Neural cell (in vitro differentiated cells): ENCODE results near the gene MVK.

ENCODE experiments used
- EP300 ChIP-seq: fragments of 450-650 bp; conservative IDR thresholded peaks from 2 replicates; pipeline ENCODE4 v1.6.1; 2014; ENCODE audit warnings: antibody characterized with exemption, mild to moderate bottlenecking, moderate library complexity; ENCODE audit not compliant: poor library complexity, severe bottlenecking
- EZH2 ChIP-seq: fragments of 200-600, 300-800 bp; shearing (Covaris generic), sonication (generic); IDR thresholded peaks from 2 replicates; pipeline ENCODE4 v1.6.1; 2014; ENCODE audit warnings: antibody characterized with exemption, low read length, borderline replicate concordance, mild to moderate bottlenecking; ENCODE audit not compliant: insufficient read depth, poor library complexity, severe bottlenecking
- MXI1 ChIP-seq: fragments of 450-650 bp; conservative IDR thresholded peaks from 2 replicates; pipeline ENCODE4 v1.6.1; 2014; ENCODE audit warnings: antibody characterized with exemption, mild to moderate bottlenecking; ENCODE audit not compliant: poor library complexity, severe bottlenecking
- POLR2AphosphoS5 ChIP-seq: IDR thresholded peaks from 2 replicates; pipeline ENCODE4 v1.6.1; 2012
- SMC3 ChIP-seq: fragments of 450-650 bp; conservative IDR thresholded peaks from 2 replicates; pipeline ENCODE4 v1.6.1; 2014; ENCODE audit warnings: antibody characterized with exemption, mild to moderate bottlenecking, moderate library complexity; ENCODE audit not compliant: poor library complexity
- TAF1 ChIP-seq: IDR thresholded peaks from 2 replicates; pipeline ENCODE4 v1.6.1; 2012; ENCODE audit warnings: low read depth
- TF ChIP-seq, protein P1 (sequence below): fragments of 450-650 bp; IDR thresholded peaks from 2 replicates; pipeline ENCODE4 v1.5.1; 2014; ENCODE audit warnings: antibody characterized with exemption, mild to moderate bottlenecking, moderate library complexity; ENCODE audit not compliant: poor library complexity, severe bottlenecking
- TF ChIP-seq, protein P2 (sequence below): IDR thresholded peaks from 2 replicates; pipeline ENCODE4 v1.6.1; 2012; ENCODE audit warnings: borderline replicate concordance

DNA sequence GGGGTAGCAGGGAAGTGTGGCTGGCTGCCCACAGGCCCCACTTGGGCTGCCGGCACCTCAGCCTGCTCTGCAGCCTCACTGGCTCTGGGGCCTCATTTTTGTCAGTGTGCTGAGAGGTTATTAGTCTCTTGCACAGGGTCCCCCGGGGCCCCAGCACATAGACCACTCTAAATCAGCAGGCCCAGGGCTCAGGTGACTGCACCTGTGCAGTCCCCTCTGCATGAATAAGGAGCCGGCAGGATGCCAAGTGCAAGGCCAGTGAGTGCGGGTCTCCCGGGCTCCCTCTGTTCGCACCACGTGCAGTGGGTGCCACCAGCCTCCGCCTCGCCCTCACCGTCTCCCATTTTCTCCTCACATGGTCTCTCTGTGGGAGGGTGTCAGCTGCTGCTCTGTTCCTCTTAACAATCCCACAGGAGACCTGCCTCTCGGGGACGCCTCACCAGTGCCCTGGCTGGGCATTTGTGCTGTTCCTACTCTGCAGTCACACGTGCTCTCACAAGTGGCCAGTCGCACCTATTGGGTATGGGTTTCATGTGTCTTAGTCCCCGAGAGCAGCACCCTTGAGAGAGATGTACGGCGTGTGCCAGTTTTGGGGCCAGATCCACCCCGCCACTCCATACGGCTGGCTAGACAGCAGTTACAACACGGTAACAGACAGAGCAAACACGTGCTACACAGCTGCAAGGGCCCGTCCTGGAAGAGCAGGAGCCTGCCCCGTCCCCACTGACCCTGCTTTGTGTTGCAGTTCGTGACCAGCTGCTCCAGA, 40.7 kb upstream of the MVK start:
- TF ChIP-seq, protein P1, sequence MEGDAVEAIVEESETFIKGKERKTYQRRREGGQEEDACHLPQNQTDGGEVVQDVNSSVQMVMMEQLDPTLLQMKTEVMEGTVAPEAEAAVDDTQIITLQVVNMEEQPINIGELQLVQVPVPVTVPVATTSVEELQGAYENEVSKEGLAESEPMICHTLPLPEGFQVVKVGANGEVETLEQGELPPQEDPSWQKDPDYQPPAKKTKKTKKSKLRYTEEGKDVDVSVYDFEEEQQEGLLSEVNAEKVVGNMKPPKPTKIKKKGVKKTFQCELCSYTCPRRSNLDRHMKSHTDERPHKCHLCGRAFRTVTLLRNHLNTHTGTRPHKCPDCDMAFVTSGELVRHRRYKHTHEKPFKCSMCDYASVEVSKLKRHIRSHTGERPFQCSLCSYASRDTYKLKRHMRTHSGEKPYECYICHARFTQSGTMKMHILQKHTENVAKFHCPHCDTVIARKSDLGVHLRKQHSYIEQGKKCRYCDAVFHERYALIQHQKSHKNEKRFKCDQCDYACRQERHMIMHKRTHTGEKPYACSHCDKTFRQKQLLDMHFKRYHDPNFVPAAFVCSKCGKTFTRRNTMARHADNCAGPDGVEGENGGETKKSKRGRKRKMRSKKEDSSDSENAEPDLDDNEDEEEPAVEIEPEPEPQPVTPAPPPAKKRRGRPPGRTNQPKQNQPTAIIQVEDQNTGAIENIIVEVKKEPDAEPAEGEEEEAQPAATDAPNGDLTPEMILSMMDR: no peak
- TF ChIP-seq, protein P2, sequence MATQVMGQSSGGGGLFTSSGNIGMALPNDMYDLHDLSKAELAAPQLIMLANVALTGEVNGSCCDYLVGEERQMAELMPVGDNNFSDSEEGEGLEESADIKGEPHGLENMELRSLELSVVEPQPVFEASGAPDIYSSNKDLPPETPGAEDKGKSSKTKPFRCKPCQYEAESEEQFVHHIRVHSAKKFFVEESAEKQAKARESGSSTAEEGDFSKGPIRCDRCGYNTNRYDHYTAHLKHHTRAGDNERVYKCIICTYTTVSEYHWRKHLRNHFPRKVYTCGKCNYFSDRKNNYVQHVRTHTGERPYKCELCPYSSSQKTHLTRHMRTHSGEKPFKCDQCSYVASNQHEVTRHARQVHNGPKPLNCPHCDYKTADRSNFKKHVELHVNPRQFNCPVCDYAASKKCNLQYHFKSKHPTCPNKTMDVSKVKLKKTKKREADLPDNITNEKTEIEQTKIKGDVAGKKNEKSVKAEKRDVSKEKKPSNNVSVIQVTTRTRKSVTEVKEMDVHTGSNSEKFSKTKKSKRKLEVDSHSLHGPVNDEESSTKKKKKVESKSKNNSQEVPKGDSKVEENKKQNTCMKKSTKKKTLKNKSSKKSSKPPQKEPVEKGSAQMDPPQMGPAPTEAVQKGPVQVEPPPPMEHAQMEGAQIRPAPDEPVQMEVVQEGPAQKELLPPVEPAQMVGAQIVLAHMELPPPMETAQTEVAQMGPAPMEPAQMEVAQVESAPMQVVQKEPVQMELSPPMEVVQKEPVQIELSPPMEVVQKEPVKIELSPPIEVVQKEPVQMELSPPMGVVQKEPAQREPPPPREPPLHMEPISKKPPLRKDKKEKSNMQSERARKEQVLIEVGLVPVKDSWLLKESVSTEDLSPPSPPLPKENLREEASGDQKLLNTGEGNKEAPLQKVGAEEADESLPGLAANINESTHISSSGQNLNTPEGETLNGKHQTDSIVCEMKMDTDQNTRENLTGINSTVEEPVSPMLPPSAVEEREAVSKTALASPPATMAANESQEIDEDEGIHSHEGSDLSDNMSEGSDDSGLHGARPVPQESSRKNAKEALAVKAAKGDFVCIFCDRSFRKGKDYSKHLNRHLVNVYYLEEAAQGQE: no peak
- TF ChIP-seq EP300: no peak
- TF ChIP-seq POLR2AphosphoS5: no peak
- TF ChIP-seq MXI1: no peak
- no peak for TF ChIP-seq EZH2
- TF ChIP-seq TAF1: no peak
- no peak for TF ChIP-seq SMC3
